ENCODE results near the gene HSPBAP1.
A peak's percentile ranks its signal among the peaks of the same experiment; 100 is the strongest.
"Not testable (repeated sequence)": the region's sequence is repeated elsewhere in the genome, so short reads cannot be mapped to it uniquely, and the experiment has no call there.

HSPBAP1 gene

DNA sequence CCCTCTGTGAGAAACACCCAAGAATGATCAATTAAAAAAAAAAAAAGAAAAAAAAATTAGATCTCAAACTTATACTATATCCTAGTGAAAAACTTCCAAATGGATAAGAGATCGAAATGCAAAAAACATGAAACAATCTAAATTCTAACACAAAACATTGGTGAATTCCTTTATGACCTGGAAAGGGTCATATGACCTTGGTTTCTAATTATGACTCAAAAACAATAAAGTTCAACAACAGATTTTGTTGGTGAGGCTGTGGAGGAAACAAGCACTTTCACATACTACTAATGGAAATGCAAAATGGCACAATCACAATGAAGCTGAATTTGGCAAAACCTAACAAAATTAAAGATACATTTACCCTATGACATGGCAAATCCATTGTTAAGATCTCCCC lies 45.3 kb downstream of the HSPBAP1 start:
- no peak for DNase-seq (ENCODE audit: low spot score in 2 of 2)
- H3K4me1 Mint-ChIP-seq, result no peaks in the 10 kb centered on the region
- H3K27ac Mint-ChIP-seq (ENCODE audit: low read depth), result no peak overlapping the region
- H3K27me3 Mint-ChIP-seq, result no peaks in the 10 kb centered on the region
- H3K36me3 Mint-ChIP-seq (ENCODE audit: insufficient read depth), result peaks cover 15% of the 10 kb centered on the region
- ATAC-seq (replicated peaks; ENCODE audit: extremely low read depth, poor library complexity, severe bottlenecking), result no peak
- no peak overlapping the region for H3K4me3 Mint-ChIP-seq
- H3K9me3 Mint-ChIP-seq, result no peaks in the 10 kb centered on the region

DNA sequence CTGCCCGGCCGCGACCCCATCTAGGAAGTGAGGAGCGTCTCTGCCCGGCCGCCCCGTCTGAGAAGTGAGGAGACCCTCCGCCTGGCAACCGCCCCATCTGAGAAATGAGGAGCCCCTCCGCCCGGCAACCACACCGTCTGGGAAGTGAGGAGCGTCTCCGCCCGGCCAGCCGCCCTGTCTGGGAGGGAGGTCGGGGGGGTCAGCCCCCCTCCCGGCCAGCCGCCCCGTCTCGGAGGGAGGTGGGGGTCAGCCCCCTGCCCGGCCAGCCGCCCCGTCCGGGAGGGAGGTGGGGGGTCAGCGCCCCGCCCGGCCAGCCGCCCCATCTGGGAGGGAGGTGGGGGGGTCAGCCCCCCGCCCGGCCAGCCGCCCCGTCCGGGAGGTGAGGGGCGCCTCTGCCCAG lies 46.3 kb downstream of the HSPBAP1 start:
- not testable (repeated sequence) for H3K4me3 Mint-ChIP-seq; DNase-seq (ENCODE audit: low spot score in 2 of 2); H3K27me3 Mint-ChIP-seq; H3K4me1 Mint-ChIP-seq; H3K9me3 Mint-ChIP-seq; ATAC-seq (replicated peaks; ENCODE audit: extremely low read depth, poor library complexity, severe bottlenecking); H3K27ac Mint-ChIP-seq (ENCODE audit: low read depth)
- peaks cover 14% of the 10 kb centered on the region for H3K36me3 Mint-ChIP-seq (ENCODE audit: insufficient read depth)

DNA sequence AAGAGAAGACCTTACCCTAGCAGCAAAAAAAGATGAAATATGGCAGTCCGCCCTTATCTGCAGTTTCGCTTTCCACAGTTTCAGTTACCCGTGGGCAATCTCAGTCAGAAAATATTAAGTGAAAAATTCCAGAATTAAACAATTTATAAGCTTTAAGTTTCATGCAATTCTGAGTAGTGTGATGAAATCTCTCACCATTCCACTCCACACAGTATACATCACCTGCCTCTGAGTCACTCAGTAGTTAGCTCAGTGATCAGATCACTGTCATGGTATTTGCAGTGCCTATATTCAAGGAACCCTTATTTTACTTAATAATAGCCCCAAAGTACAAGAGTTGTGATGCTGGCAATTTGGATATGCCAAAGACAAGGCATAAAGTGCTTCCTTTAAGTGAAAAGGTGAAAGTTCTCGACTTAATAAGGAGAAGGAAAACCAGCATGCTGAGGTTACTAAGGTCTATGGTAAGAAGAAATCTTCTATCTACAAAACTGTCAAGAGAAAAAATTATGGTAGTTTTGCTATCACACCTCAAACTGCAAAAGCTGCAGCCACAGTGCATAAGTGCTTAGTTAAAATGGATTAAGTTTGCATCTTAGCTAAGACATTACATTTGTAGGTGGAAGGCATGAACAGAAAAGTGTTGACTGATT lies 48.1 kb downstream of the HSPBAP1 start:
- no peak for ATAC-seq (replicated peaks; ENCODE audit: extremely low read depth, poor library complexity, severe bottlenecking)
- no peaks in the 10 kb centered on the region for H3K9me3 Mint-ChIP-seq
- H3K36me3 Mint-ChIP-seq (ENCODE audit: insufficient read depth), result peaks cover 14% of the 10 kb centered on the region
- no peak overlapping the region for H3K27ac Mint-ChIP-seq (ENCODE audit: low read depth)
- DNase-seq (ENCODE audit: low spot score in 2 of 2), result no peak
- H3K4me3 Mint-ChIP-seq, result no peak overlapping the region
- no peaks in the 10 kb centered on the region for H3K4me1 Mint-ChIP-seq
- H3K27me3 Mint-ChIP-seq, result no peaks in the 10 kb centered on the region

DNA sequence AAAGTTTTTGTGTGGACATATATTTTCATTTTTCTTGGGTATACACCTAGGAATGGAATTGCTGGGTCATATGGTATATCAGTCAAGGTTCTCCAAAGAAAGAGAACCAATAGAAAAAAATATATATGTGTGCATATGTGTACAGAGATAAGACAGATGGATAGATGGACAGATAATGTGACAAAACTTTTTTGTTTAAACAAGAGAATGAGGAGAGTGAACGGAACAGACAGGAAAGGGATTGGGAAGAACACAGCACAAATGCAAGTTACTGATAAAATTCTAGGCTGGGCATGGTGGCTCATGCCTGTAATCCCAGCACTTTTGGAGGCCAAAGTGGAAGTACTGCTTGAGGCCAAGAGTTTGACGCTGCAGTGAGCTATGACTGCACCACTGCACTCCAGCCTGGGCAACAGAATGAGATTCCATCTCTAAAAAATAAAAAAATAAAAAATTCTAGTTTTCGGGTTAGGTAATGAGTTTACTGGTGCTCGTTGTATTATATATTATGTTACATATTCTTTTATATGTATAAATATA lies 50.0 kb downstream of the HSPBAP1 start:
- Mint-ChIP-seq H3K9me3 (no peaks in the 10 kb centered on the region), H3K27me3 (no peaks in the 10 kb centered on the region), H3K27ac (ENCODE audit: low read depth) (no peak overlapping the region), H3K4me1 (no peaks in the 10 kb centered on the region), H3K4me3 (no peak overlapping the region), H3K36me3 (ENCODE audit: insufficient read depth) (peaks cover 14% of the 10 kb centered on the region)
- no peak for DNase-seq (ENCODE audit: low spot score in 2 of 2)
- no peak for ATAC-seq (replicated peaks; ENCODE audit: extremely low read depth, poor library complexity, severe bottlenecking)

DNA sequence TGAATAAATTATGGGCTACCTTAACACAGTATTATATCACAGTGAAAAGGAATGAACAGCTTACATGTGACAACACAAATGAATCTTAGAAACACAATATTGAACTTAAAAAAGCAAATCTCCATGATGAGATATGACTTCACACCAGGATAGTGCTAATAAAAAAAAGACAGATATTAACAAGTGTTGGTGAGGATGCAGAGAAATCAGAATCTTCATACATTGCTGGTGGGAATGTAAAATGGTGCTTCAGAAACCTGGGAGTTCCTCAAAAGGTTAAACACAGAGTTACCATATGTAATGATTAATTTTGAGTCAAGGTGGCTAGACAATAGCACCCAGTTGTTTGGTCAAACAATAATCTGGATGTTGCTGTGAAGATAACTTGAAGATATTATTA lies 51.4 kb downstream of the HSPBAP1 start:
- Mint-ChIP-seq H3K36me3 (ENCODE audit: insufficient read depth) (peaks cover 12% of the 10 kb centered on the region), H3K4me3 (no peak overlapping the region), H3K4me1 (no peaks in the 10 kb centered on the region), H3K9me3 (no peaks in the 10 kb centered on the region), H3K27me3 (no peaks in the 10 kb centered on the region), H3K27ac (ENCODE audit: low read depth) (no peak overlapping the region)
- no peak for ATAC-seq (replicated peaks; ENCODE audit: extremely low read depth, poor library complexity, severe bottlenecking)
- DNase-seq (ENCODE audit: low spot score in 2 of 2), result no peak

DNA sequence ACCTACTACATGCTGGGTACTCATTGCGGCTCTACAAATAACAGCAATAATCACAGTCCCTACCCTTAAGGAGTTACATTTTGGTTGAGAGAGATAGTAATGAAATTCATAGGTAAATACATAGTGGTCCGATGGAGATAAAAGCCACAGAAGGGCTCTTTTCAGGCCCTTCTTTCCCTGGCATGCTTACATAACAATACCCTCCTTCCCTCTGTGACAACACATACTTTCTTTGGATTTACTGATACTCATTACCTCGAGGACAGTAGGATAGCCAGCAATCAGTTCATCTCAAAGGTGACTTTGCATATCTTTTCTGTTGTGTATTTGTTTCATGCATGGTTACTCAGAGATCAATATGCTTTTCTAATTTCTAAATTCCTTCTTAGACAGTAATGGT lies 54.5 kb downstream of the HSPBAP1 start:
- Mint-ChIP-seq H3K27me3 (no peaks in the 10 kb centered on the region), H3K9me3 (no peaks in the 10 kb centered on the region), H3K36me3 (ENCODE audit: insufficient read depth) (peaks cover 10% of the 10 kb centered on the region), H3K4me3 (no peak overlapping the region), H3K27ac (ENCODE audit: low read depth) (no peak overlapping the region), H3K4me1 (no peaks in the 10 kb centered on the region)
- ATAC-seq (replicated peaks; ENCODE audit: extremely low read depth, poor library complexity, severe bottlenecking) (no peak), DNase-seq (ENCODE audit: low spot score in 2 of 2) (no peak)

DNA sequence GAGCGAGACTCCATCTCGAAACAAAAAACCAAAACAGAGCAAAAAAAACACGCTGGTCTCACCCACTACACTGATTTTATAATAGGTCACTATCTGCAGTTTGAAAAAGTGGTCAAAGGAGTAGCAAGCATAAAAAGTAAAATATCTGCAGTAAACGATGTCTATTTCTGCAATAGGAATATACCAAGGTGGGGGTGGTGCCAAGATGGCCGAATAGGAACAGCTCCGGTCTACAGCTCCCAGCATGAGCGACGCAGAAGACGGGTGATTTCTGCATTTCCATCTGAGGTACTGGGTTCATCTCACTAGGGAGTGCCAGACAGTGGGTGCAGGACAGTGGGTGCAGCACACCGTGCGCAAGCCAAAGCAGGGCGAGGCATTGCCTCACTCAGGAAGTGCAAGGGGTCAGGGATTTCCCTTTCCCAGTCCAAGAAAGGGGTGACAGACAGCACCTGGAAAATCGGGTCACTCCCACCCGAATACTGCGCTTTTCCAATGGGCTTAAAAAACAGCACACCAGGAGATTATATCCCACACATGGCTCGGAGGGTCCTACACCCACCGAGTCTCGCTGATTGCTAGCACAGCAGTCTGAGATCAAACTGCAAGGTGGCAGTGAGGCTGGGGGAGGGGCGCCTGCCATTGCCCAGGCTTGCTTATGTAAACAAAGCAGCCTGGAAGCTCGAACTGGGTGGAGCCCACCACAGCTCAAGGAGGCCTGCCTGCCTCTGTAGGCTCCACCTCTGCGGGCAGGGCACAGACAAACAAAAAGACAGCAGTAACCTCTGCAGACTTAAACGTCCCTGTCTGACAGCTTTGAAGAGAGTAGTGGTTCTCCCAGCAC lies 60.7 kb downstream of the HSPBAP1 start:
- not testable (repeated sequence) for ATAC-seq (replicated peaks; ENCODE audit: extremely low read depth, poor library complexity, severe bottlenecking); H3K4me1 Mint-ChIP-seq; H3K27ac Mint-ChIP-seq (ENCODE audit: low read depth); H3K4me3 Mint-ChIP-seq; H3K9me3 Mint-ChIP-seq; H3K27me3 Mint-ChIP-seq; DNase-seq (ENCODE audit: low spot score in 2 of 2); H3K36me3 Mint-ChIP-seq (ENCODE audit: insufficient read depth)

DNA sequence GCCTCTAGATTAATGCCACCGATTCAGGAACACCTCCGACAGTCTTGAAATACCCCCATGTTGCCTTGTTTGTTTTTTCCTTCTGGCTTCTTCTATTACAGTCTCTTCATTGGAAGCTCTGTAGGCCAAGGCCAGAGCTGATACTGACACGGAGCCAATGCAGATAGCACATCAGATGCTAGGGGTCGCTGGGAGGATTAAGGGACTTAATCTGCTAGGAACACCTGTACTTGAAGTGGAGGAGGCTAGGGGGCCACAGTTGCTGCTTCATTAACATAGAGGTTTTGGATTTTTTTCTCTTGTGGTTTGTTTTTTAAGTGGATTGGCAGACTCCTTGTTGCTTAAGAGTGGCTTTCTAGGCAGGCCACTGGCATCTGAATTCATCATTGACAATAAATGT lies 63.4 kb downstream of the HSPBAP1 start:
- DNase-seq (ENCODE audit: low spot score in 2 of 2) (no peak), ATAC-seq (replicated peaks; ENCODE audit: extremely low read depth, poor library complexity, severe bottlenecking) (no peak)
- Mint-ChIP-seq H3K9me3 (no peaks in the 10 kb centered on the region), H3K27ac (ENCODE audit: low read depth) (peak overlapping the region; percentile 29), H3K27me3 (no peaks in the 10 kb centered on the region), H3K4me1 (peaks cover 6% of the 10 kb centered on the region), H3K36me3 (ENCODE audit: insufficient read depth) (peaks cover 2% of the 10 kb centered on the region), H3K4me3 (no peak overlapping the region)

DNA sequence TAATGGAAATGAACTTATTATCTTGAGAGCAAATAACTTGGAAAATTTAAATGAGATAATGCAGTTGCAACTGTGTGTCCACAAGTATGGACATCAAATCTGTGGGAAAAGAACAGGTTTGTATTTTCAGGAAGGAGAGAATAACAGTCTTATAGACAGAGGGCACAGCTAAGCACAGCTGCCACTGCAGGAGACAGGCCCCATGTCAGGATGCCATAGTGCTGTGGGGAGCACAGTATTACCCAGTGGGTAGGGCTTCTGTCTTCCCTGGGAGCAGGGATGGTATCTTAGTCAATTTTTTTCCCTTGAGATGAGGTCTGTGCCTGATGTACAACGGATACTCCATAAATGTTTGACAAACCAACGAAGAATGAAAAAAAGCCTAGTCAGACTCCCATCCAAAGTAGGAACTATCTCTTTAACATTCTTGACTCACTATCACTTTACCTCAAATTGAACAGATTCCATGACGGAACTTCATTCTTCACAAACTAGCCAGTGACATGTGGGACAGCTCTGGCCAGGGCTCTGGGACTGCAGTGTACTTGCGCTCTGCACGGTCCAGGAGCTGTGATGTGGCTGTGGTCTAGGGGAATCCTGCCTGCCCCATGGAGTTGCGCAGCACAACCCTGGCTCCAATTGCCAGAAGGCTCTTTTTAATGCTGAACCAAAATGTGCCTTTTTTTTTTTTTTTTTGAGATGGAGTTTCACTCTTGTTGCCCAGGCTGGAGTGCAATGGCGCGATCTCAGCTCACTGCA lies 64.7 kb downstream of the HSPBAP1 start:
- peaks cover 3% of the 10 kb centered on the region for H3K36me3 Mint-ChIP-seq (ENCODE audit: insufficient read depth)
- H3K4me3 Mint-ChIP-seq, result no peak overlapping the region
- DNase-seq (ENCODE audit: low spot score in 2 of 2), result no peak
- ATAC-seq (replicated peaks; ENCODE audit: extremely low read depth, poor library complexity, severe bottlenecking), result no peak
- H3K27ac Mint-ChIP-seq (ENCODE audit: low read depth), result no peak overlapping the region
- no peaks in the 10 kb centered on the region for H3K27me3 Mint-ChIP-seq
- no peaks in the 10 kb centered on the region for H3K9me3 Mint-ChIP-seq
- H3K4me1 Mint-ChIP-seq, result peaks cover 4% of the 10 kb centered on the region

DNA sequence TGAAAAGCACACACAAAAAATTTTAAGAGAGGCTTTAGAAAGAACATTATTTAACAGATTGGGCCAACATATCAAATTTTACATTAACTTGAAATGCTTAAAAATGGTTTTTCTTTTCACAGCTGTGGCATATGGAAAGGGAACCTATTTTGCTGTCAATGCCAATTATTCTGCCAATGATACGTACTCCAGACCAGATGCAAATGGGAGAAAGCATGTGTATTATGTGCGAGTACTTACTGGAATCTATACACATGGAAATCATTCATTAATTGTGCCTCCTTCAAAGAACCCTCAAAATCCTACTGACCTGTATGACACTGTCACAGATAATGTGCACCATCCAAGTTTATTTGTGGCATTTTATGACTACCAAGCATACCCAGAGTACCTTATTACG lies 65.4 kb downstream of the HSPBAP1 start:
- no peak for ATAC-seq (replicated peaks; ENCODE audit: extremely low read depth, poor library complexity, severe bottlenecking)
- no peak for DNase-seq (ENCODE audit: low spot score in 2 of 2)
- Mint-ChIP-seq H3K27ac (ENCODE audit: low read depth) (no peak overlapping the region), H3K27me3 (no peaks in the 10 kb centered on the region), H3K9me3 (no peaks in the 10 kb centered on the region), H3K36me3 (ENCODE audit: insufficient read depth) (peaks cover 4% of the 10 kb centered on the region), H3K4me3 (no peak overlapping the region), H3K4me1 (no peaks in the 10 kb centered on the region)

DNA sequence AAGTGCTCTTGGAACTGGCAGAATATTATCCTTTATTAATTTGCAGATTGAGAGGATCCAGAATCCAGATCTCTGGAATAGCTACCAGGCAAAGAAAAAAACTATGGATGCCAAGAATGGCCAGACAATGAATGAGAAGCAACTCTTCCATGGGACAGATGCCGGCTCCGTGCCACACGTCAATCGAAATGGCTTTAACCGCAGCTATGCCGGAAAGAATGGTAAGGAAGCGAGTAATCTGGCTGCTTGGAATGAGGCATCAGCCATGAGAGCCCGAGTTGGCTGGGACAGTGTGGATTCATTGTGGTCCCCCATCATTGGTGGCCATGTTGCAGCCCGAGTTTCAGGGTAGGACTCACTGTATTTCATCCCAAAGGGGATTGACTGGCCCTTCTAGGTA lies 65.9 kb downstream of the HSPBAP1 start:
- Mint-ChIP-seq H3K27me3 (no peaks in the 10 kb centered on the region), H3K9me3 (no peaks in the 10 kb centered on the region), H3K27ac (ENCODE audit: low read depth) (no peak overlapping the region), H3K36me3 (ENCODE audit: insufficient read depth) (peaks cover 4% of the 10 kb centered on the region), H3K4me3 (no peak overlapping the region), H3K4me1 (no peaks in the 10 kb centered on the region)
- DNase-seq (ENCODE audit: low spot score in 2 of 2) (no peak), ATAC-seq (replicated peaks; ENCODE audit: extremely low read depth, poor library complexity, severe bottlenecking) (no peak)

DNA sequence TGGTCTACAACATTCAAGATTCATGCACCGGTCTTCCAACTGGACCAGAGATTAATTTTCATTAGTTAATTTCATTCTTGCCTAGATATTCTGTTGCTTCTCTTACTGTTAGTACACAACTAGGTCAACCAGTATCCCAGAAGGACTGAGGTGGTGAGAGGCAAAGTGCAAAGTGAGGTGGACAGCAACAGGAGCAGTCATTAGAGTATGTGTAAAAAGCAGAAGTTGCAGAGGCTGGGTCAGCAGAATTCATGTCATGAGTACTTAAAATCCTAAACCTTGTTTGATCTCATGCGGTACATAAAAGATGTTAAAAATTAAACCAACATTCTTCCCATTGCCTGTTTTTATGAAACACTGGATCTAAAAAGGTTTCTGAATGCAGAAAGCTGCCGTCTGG lies 66.3 kb downstream of the HSPBAP1 start:
- DNase-seq (ENCODE audit: low spot score in 2 of 2) (no peak), ATAC-seq (replicated peaks; ENCODE audit: extremely low read depth, poor library complexity, severe bottlenecking) (no peak)
- peaks cover 7% of the 10 kb centered on the region for H3K36me3 Mint-ChIP-seq (ENCODE audit: insufficient read depth)
- H3K4me1 Mint-ChIP-seq, result no peaks in the 10 kb centered on the region
- H3K27ac Mint-ChIP-seq (ENCODE audit: low read depth), result no peak overlapping the region
- no peaks in the 10 kb centered on the region for H3K27me3 Mint-ChIP-seq
- no peaks in the 10 kb centered on the region for H3K9me3 Mint-ChIP-seq
- no peak overlapping the region for H3K4me3 Mint-ChIP-seq

Data from central memory CD8-positive, alpha-beta T cell (primary cell).